Ascending aorta (tissue), 2 donors: ENCODE results near the gene APBB1IP. TPM values are rescaled to one million over a fixed set of nuclear protein-coding genes. Genes with fewer than 3 reads are reported as not detected.

Experiments used
- DNase-seq, 2 donors: peaks; one replicate each; pipeline ENCODE4 v3.0.0-alpha.2; 2019; ENCODE audit warnings: low spot score in 2 of 2
- H3K27ac ChIP-seq, 2 donors: fragments of 200-600 bp; sonication (generic); one replicate each; pipeline ENCODE4 v1.5.1; 2016 to 2017; ENCODE audit warnings: mild to moderate bottlenecking in 1 of 2
- H3K27me3 ChIP-seq: fragments of 200-600 bp; sonication (generic); one replicate; pipeline ENCODE4 v1.5.1; 2017
- H3K36me3 ChIP-seq, 2 donors: fragments of 200-600 bp; sonication (generic); one replicate each; pipeline ENCODE4 v1.5.1; 2016
- H3K4me1 ChIP-seq, 2 donors: fragments of 200-600 bp; sonication (generic); one replicate each; pipeline ENCODE4 v1.5.1; 2016 to 2017; ENCODE audit warnings: mild to moderate bottlenecking in 1 of 2
- H3K4me3 ChIP-seq, 2 donors: fragments of 200-600 bp; sonication (generic); one replicate each; pipeline ENCODE4 v1.5.1; 2016 to 2017; ENCODE audit warnings: mild to moderate bottlenecking in 1 of 2
- H3K9me3 ChIP-seq, 2 donors: fragments of 200-600 bp; sonication (generic); one replicate each; pipeline ENCODE4 v1.5.1; 2016
- CTCF ChIP-seq, 3 experiments: fragments of 200-600 bp in 2 of 3; fragments of 450-650 bp in 1 of 3; sonication (generic) in 2 of 3; IDR thresholded peaks; one replicate each; pipeline ENCODE4 v1.5.1; 2016 to 2019; ENCODE audit warnings: antibody characterized with exemption in 3 of 3, mild to moderate bottlenecking in 1 of 3, moderate library complexity in 1 of 3
- intact Hi-C: fragments of 100-400 bp; cut with DNase I; formaldehyde crosslinking; loops from one replicate; pipeline ENCODE4 v1.15.1; 2023
- total RNA-seq: library from RNA; depleted of rRNA; stranded (reverse); fragments of >200 nt; gene quantifications from one replicate; pipeline ENCODE4 v1.1.0, GENCODE V29; 2016

The APBB1IP gene
- total RNA-seq, 1 donor from 2014 or later: not detected

DNA sequence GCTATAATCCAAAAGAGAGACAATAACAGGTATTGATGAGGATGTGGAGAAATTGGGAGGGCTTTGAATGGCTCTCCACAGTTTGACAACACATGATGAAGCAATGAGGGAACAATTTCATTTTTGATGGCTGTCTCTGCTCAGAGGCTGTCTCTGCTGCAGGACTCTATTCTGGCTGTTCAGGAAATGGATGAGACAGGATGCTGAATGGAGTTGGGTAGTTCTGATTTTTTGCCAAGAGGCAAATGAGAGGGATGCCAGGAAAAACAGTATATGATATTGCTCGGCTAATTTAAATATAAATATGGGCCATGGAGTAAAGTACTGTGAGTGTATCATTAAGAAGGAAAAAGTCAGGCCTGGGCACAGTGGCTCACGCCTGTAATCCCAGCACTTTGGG is 16.8 kb downstream of the APBB1IP start:
- intact Hi-C loops: no loop called here
- Histone ChIP-seq H3K36me3 (no peaks in the 10 kb centered on the region), H3K9me3 (no peaks in the 10 kb centered on the region), H3K27me3 (no peaks in the 10 kb centered on the region), H3K4me3 (no peak overlapping the region), H3K27ac (no peak overlapping the region), H3K4me1 (no peaks in the 10 kb centered on the region)
- DNase-seq: no peak
- no peak for TF ChIP-seq CTCF (IDR thresholded peaks at IDR 0.05)

DNA sequence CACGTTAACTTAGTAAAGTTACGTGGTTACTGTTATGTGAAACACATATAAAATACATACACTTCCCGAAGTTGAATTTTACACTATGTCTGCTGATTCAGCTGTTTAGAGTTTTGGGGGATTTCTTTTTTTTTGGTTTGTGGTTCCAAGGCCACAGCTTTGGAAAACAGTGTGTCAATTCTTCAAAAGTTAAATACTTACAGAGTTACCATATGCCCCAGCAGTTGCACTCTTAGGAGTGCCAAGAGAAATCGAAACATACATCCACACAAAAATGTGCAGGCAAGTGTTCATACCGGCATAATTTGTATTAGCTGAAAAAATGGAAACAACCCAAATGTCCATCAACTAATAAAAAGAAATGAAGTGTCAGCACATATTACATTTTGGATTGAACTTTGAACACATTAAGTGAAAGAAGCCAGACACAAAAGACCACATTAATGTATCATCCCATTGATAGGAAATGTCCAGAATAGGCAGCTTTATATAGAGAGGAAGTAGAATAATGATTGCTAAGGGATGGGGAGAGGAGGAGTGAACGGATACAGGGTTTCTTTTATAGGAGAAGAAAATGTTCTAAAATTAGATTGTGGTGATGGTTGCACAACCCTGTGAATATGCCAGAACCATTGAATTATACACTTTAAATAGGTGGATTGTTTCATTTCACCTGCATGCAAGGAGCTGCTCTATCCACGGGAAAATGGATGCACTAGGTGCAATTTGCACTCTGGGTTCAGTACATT is 17.6 kb downstream of the APBB1IP start:
- TF ChIP-seq CTCF (IDR thresholded peaks at IDR 0.05): no peak
- no peak for DNase-seq
- H3K4me3 ChIP-seq: no peak overlapping the region
- no peaks in the 10 kb centered on the region for H3K9me3 ChIP-seq
- H3K27me3 ChIP-seq: no peaks in the 10 kb centered on the region
- no peaks in the 10 kb centered on the region for H3K36me3 ChIP-seq
- no peaks in the 10 kb centered on the region for H3K4me1 ChIP-seq
- H3K27ac ChIP-seq: no peak overlapping the region
- intact Hi-C loops: no loop called here

DNA sequence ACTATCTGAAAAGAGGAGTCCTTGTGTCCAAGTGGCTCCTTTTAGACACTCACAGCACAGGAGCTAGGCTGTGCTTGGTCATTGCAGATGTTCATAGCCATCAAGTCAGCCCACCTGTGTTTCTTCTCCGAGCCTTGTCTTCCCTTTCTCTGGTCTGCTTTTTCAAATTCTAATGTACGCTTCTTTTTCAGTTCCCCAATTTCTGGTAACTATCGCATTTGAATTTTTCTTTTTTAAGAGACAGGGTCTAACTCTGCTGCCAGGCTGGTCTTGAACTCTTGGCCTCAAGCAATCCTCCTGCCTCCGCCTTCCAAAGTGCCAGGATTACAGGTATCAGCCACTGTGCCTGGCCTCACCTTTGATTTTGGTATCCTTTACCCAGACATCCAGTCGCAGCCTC is 18.9 kb downstream of the APBB1IP start:
- DNase-seq: no peak
- no peak for TF ChIP-seq CTCF (IDR thresholded peaks at IDR 0.05)
- Histone ChIP-seq H3K4me1 (no peaks in the 10 kb centered on the region), H3K4me3 (no peak overlapping the region), H3K36me3 (no peaks in the 10 kb centered on the region), H3K27ac (no peak overlapping the region), H3K27me3 (no peaks in the 10 kb centered on the region), H3K9me3 (no peaks in the 10 kb centered on the region)
- intact Hi-C loops: no loop called here

DNA sequence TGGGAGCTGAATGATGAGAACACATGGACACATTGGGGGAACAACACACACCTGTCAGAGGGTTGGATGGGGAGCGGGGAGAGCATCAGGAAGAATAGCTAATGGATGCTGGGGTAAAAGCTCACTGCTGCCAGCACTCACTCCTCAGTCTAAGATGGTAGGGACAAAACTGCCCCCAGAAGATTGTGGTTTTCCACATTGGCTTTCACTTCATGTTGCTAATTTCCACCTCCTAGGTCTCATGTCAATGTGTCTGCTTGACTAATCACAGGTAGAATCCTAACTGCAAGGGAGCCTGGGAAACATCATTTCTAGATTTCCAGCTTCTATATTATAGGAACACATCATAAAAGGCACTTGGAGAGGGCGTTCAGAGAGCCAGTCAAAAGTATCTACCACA is 22.6 kb downstream of the APBB1IP start:
- Histone ChIP-seq H3K36me3 (no peaks in the 10 kb centered on the region), H3K4me1 (no peaks in the 10 kb centered on the region), H3K27ac (no peak overlapping the region), H3K9me3 (no peaks in the 10 kb centered on the region), H3K4me3 (no peak overlapping the region), H3K27me3 (no peaks in the 10 kb centered on the region)
- TF ChIP-seq CTCF (IDR thresholded peaks at IDR 0.05): no peak
- intact Hi-C loops: no loop called here
- DNase-seq: no peak

- no peak for TF ChIP-seq CTCF (IDR thresholded peaks at IDR 0.05)
- no peaks in the 10 kb centered on the region for H3K4me1 ChIP-seq
- H3K27me3 ChIP-seq: no peaks in the 10 kb centered on the region
- no peaks in the 10 kb centered on the region for H3K9me3 ChIP-seq
- no peak for DNase-seq
- intact Hi-C loops: no loop called here
- no peak overlapping the region for H3K27ac ChIP-seq
- no peak overlapping the region for H3K4me3 ChIP-seq
- H3K36me3 ChIP-seq: no peaks in the 10 kb centered on the region
These were observed 25.8 kb downstream of the APBB1IP start for GRCh38 chr10:26463986-26464385.
